DMS114 treated with DMSO at 0.1 percent for 48 hours (cell line): ENCODE data around the gene PATL2.
"Not testable (repeated sequence)": the region's sequence is repeated elsewhere in the genome, so short reads cannot be mapped to it uniquely, and the experiment has no call there.

Source experiments
- DNase-seq: peaks from one replicate; lab custom pipeline; 2025; ENCODE audit not compliant: unreplicated experiment; lab: John Stamatoyannopoulos, UW

PATL2 gene

GRCh38 chr15:44692659-44693058 is 18.5 kb downstream of the PATL2 start:
- DNase-seq = no peak

- not testable (repeated sequence) for DNase-seq
These were observed 20.9 kb downstream of the PATL2 start for GRCh38 chr15:44690245-44690644.

DNA sequence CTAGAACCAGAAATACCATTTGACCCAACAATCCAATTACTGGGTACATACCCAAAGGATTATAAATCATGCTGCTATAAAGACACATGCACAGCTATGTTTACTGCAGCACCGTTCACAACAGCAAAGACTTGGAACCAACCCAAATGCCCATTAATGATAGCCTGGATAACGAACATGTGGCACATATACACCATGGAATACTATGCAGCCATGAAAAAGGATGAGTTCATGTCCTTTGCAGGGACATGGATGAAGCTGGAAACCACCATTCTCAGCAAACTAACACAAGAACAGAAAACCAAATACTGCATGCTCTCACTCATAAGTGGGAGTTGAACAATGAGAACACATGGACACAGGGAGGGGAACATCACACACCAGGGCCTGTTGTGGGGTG is 21.8 kb downstream of the PATL2 start:
- not testable (repeated sequence) for DNase-seq

GRCh38 chr15:44682809-44683682 is 28.1 kb downstream of the PATL2 start:
- not testable (repeated sequence) for DNase-seq

GRCh38 chr15:44682211-44682610 is 28.9 kb downstream of the PATL2 start:
- DNase-seq = no peak

GRCh38 chr15:44676676-44677075 is 34.4 kb downstream of the PATL2 start:
- no peak for DNase-seq

GRCh38 chr15:44675911-44676310 is 35.2 kb downstream of the PATL2 start:
- DNase-seq = no peak

- DNase-seq = no peak
These were observed 37.5 kb downstream of the PATL2 start for GRCh38 chr15:44673639-44674038.

- DNase-seq = no peak
These were observed 40.8 kb downstream of the PATL2 start for GRCh38 chr15:44670087-44670950.

DNA sequence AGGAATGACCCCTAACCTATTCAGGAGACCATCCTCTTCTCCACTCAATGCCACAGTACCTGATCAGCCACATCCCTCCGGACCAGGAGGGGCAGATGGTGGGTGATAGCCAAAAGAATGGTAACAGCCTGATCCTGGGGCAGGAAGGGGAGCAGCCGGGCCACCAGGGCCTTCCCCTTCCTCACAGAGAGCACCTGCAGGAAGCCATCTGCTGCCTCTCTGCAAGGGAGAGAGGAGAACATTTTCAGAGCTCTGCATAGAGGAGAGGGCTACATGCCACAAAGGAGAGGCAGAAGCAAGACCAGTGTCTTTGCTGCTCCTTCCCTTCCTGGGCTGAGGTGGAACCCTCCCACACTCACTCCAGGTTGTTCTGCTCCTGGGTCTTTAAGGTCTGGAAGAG is 42.2 kb downstream of the PATL2 start:
- no peak for DNase-seq

- DNase-seq = no peak
These were observed 44.1 kb downstream of the PATL2 start for GRCh38 chr15:44667039-44667360.

GRCh38 chr15:44666210-44667038 is 44.7 kb downstream of the PATL2 start:
- no peak for DNase-seq

GRCh38 chr15:44663410-44664308 is 47.5 kb downstream of the PATL2 start, which contains the start of gene SPG11:
TSS of gene SPG11 (minus strand) at chr15:44663662. CDS start at chr15:44663647, 15 bp downstream.
- DNase-seq = peak; percentile 90

- peak; percentile 27 for DNase-seq
These were observed 48.4 kb downstream of the PATL2 start for GRCh38 chr15:44662478-44663409.

DNA sequence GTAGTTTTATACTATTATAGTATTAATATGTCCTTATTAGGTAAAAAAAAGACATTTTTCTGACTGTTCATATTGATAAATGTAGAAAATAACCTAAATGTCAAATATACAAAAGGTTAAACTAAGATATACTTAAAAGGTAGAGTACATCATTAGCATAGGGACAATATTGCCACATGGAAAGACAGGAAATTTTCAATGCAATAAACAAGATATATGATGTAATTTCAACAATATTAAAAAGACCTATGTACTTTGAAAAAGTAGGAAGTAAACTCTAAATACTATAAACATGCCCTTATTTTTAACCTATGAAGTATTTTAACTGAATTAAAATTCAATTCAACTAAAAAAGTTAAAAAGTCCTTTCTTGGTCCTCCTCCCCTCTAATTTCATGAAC is 49.5 kb downstream of the PATL2 start:
- DNase-seq = no peak

DNA sequence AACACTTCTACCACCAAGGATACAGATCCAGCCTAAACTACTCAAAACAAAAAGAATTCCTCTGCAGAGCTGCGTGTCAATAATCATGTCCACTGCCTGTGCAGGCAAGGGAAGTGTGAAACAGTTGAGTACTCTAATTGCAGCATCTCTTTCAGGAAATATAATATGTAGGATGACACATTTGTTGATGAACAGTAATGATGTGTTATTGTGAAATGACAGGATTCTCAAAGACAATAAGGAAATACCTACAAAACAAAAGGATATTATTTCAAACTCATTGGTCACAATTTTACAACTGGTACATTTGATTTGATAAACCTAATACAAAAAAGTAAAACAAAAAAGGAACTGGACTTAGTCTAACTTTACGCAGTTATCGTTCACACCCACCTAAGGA is 52.1 kb downstream of the PATL2 start:
- DNase-seq = no peak

- DNase-seq = no peak
These were observed 53.7 kb downstream of the PATL2 start for GRCh38 chr15:44657378-44657777.

DNA sequence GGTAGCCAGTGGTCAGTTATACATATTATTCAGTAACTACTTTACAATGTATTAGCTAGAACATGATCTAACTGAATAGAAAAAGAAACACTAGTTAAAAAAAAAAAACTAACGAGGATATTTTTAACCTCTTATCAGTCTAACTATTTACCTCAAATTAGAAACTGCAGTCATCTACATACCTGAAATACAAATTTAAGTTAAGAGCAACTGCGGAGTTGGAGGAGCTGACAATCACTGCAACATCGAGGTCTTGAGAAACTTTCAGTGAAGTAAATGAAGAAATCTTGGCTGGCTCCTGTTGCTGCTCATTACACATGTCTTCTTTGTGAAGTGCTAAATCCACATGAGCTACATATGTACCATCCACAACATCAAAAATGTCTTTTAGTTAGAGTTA is 54.2 kb downstream of the PATL2 start:
- DNase-seq = no peak

GRCh38 chr15:44656298-44656697 is 54.8 kb downstream of the PATL2 start:
- DNase-seq = no peak
